K562 (cell line): ENCODE measurements around the gene DRP2. TPM values are rescaled to one million over a fixed set of nuclear protein-coding genes. Genes with fewer than 3 reads are reported as not detected.

ENCODE experiments used
- ATF1 ChIP-seq, 2 experiments: fragments of 450-650 bp in 1 of 2; IDR thresholded peaks; 2 replicates each; pipeline ENCODE4 v1.6.1; 2016; ENCODE audit warnings: missing compliant biosample characterization in 1 of 2, missing genetic modification characterization in 1 of 2
- ATF7 ChIP-seq: fragments of 450-650 bp; IDR thresholded peaks from 2 replicates; pipeline ENCODE4 v1.7.1; 2014; ENCODE audit warnings: mild to moderate bottlenecking, moderate library complexity
- NONO ChIP-seq, 2 experiments: fragments of 200-400 bp in 1 of 2; fragments of 450-650 bp in 1 of 2; formaldehyde crosslinking in 1 of 2; IDR thresholded peaks; 2 replicates each; pipeline ENCODE4 v1.6.1; 2017; ENCODE audit warnings: low read depth in 2 of 2, mild to moderate bottlenecking in 2 of 2, moderate library complexity in 2 of 2, low read length in 1 of 2
- RBM17 ChIP-seq: fragments of 200-400 bp; formaldehyde crosslinking; IDR thresholded peaks from 2 replicates; pipeline ENCODE4 v1.6.1; 2017; ENCODE audit warnings: low read depth, mild to moderate bottlenecking, low read length, borderline replicate concordance
- SRSF3 ChIP-seq: fragments of 200-400 bp; formaldehyde crosslinking; IDR thresholded peaks from 2 replicates; pipeline ENCODE4 v1.6.1; 2016; ENCODE audit warnings: mild to moderate bottlenecking, low read length, moderate library complexity; ENCODE audit not compliant: insufficient read depth
- polyA plus RNA-seq, 8 experiments: library from polyadenylated mRNA; depleted of rRNA in 4 of 8; stranded (reverse) in 5 of 8; unstranded in 3 of 8; fragments of >200 nt; fragmentation: Nextera tagmentation in 2 of 8; fragmentation: Illumina TruSeq in 1 of 8; extraction: Ambion mirVana in 2 of 8; extraction: Trizol in 1 of 8; gene quantifications; 2 replicates each; pipeline versions ENCODE4 v1.2.1 to v1.2.3, GENCODE V29; 2011 to 2014; ENCODE audit warnings: inconsistent platforms in 1 of 8, missing spikeins in 1 of 8
- total RNA-seq, 7 experiments: library from RNA; depleted of rRNA in 6 of 7; stranded (reverse); fragments of >200 nt in 6 of 7; fragmentation: Illumina TruSeq in 2 of 7; extraction: Trizol in 2 of 7; gene quantifications; 2 replicates each; pipeline versions ENCODE4 v1.2.1 to v1.2.3, GENCODE V29; 2011 to 2021; ENCODE audit warnings: low replicate concordance in 1 of 7
- TF ChIP-seq, protein P1 (sequence below), 2 experiments: fragments of 250-450 bp in 1 of 2; fragments of 450-650 bp in 1 of 2; sonication (Bioruptor Pico) in 1 of 2; IDR thresholded peaks; 2 replicates each; pipeline versions ENCODE4 v1.6.1 to v1.8.0; 2016 to 2021; ENCODE audit warnings: mild to moderate bottlenecking in 2 of 2, moderate library complexity in 2 of 2, missing compliant biosample characterization in 1 of 2, missing genetic modification characterization in 1 of 2
- TF ChIP-seq, protein P2 (sequence below), 2 experiments: fragments of 450-650 bp; conservative IDR thresholded peaks; 2 replicates each; pipeline ENCODE4 v1.6.1; 2017; ENCODE audit warnings: mild to moderate bottlenecking in 2 of 2, moderate library complexity in 2 of 2

DRP2 gene
- total and polyA plus RNA-seq, 9 of the 15 experiments (the other 6 are each of a cell fraction or from before 2014, with no cell fraction given), result 0.01 to 0.30 (median 0.15) TPM

DNA sequence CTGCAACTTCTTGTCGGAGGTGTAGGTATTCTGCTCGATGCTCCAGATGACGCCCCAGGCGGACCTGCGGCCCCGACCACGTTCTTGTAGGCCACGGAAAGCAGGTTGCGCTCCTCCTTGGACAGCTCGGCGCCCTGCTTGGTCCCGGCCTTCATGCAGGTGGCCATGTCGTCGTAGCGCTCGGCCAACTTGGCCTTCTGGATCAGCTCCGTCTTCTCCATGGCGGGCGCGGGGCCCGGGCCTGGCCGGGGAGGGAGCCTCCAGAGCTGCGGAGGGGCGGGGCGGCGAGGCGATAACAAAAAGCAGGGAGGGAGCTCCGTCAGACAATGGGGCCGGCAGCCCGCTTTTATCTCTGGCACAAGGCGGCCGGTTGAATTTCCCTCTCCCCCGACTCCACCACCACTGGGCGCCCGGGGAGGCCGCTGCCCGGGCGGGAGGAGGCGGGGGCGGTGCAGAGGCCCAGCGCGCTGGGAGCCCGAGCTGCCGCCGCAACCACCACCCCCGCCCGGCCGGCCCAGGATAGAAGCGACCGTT is 28.3 kb upstream of the DRP2 start (continued):
- TF ChIP-seq, protein P1, sequence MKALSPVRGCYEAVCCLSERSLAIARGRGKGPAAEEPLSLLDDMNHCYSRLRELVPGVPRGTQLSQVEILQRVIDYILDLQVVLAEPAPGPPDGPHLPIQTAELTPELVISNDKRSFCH (CRISPR knock-in tag; IDR thresholded peaks at IDR 0.05), result no peak
- TF ChIP-seq, protein P1 (tag; IDR thresholded peaks at IDR 0.05), result no peak
- no peak for TF ChIP-seq SRSF3
- no peak for TF ChIP-seq RBM17
- TF ChIP-seq NONO (IDR thresholded peaks at IDR 0.05; ENCODE audit: low read depth in 2 of 2, low read length in 1 of 2), result peak in 1 of 2 experiments; percentile 66; a peak in 1 of 4 replicates
- peak; percentile 83 for TF ChIP-seq ATF7
- TF ChIP-seq ATF1 (CRISPR knock-in tag; IDR thresholded peaks at IDR 0.05), result no peak
- 0 out of 2 replicates have a peak, but pooled peaks have one; percentile 22 for TF ChIP-seq ATF1 (tag; IDR thresholded peaks at IDR 0.05)
- TF ChIP-seq, protein P2, sequence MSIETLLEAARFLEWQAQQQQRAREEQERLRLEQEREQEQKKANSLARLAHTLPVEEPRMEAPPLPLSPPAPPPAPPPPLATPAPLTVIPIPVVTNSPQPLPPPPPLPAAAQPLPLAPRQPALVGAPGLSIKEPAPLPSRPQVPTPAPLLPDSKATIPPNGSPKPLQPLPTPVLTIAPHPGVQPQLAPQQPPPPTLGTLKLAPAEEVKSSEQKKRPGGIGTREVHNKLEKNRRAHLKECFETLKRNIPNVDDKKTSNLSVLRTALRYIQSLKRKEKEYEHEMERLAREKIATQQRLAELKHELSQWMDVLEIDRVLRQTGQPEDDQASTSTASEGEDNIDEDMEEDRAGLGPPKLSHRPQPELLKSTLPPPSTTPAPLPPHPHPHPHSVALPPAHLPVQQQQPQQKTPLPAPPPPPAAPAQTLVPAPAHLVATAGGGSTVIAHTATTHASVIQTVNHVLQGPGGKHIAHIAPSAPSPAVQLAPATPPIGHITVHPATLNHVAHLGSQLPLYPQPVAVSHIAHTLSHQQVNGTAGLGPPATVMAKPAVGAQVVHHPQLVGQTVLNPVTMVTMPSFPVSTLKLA (conservative IDR thresholded peaks at IDR 0.05), result 0 out of 4 replicates have a peak, but pooled peaks of 1 of the 2 experiments have one; percentile 15
